HepG2 (cell line): Measurements from ENCODE around the gene PIKFYVE. TPM values are rescaled to one million over a fixed set of nuclear protein-coding genes. Genes with fewer than 3 reads are reported as not detected.

Experiments
- ATAC-seq: fragments of 200-7000 bp; cut with Tn5 transposase; 3 replicates; pipeline ENCODE4 v1.9.1; 2020; ENCODE audit warnings: mild to moderate bottlenecking, moderate library complexity
- BruUV-seq: library from RNA; stranded (reverse); fragments of 400-500 nt; replicated peaks from 2 replicates; lab custom pipeline; 2021; lab: Mats Ljungman, UMichigan
- CTCF ChIA-PET: fragments of 300-600 bp; formaldehyde crosslinking; extraction: SDS; loops from one replicate; lab custom pipeline; 2021; ENCODE audit warnings: low total read pairs, inconsistent platforms, low intra/inter-chr PET ratio; lab: Yijun Ruan, JAX
- POLR2A ChIA-PET: fragments of 350-600 bp; sonication (Branson Sonifier 250); formaldehyde crosslinking; loops from one replicate; lab custom pipeline; 2020; ENCODE audit warnings: antibody characterized with exemption, inconsistent platforms; lab: Yijun Ruan, JAX
- DNase-seq: peaks from one replicate; pipeline ENCODE4 v3.0.0-alpha.2; 2015; ENCODE audit warnings: low spot score
- FAIRE-seq: peaks from 3 replicates; lab custom pipeline; 2011; peaks lifted over from hg19 to GRCh38; lab: Jason Lieb, UNC
- H2AFZ ChIP-seq: one replicate; pipeline ENCODE4 v1.6.1; 2011; ENCODE audit warnings: low read length, inconsistent platforms
- H3K27ac ChIP-seq: fragments of 300-600 bp; 3 replicates; pipeline ENCODE4 v1.8.0; 2011; ENCODE audit warnings: mixed run types, mild to moderate bottlenecking, mixed read lengths, low read length, inconsistent platforms; ENCODE audit not compliant: insufficient read depth; ENCODE audit errors: extremely low read length
- H3K27me3 ChIP-seq, 2 experiments: fragments of 200-600 bp in 1 of 2; 2 replicates in 1 of 2; 3 replicates in 1 of 2; pipeline versions ENCODE4 v1.6.0 to v1.8.0; 2011; ENCODE audit warnings: low read length in 2 of 2, mild to moderate bottlenecking in 2 of 2, moderate library complexity in 2 of 2, inconsistent platforms in 1 of 2; ENCODE audit not compliant: insufficient read depth in 2 of 2, control insufficient read depth in 1 of 2
- H3K36me3 ChIP-seq, 2 experiments: fragments of 200-600 bp in 1 of 2; replicated peaks in 1 of 2; 2 replicates in 1 of 2; 3 replicates in 1 of 2; pipeline versions ENCODE4 v1.5.1 to v1.8.0; 2011; ENCODE audit warnings: low read length in 2 of 2, inconsistent platforms in 1 of 2; ENCODE audit not compliant: insufficient read depth in 2 of 2, control insufficient read depth in 1 of 2
- H3K4me1 ChIP-seq: 2 replicates; pipeline ENCODE4 v1.5.1; 2012; ENCODE audit warnings: low read length, inconsistent platforms; ENCODE audit not compliant: insufficient read depth
- H3K4me2 ChIP-seq: 2 replicates; pipeline ENCODE4 v1.6.0; 2011; ENCODE audit warnings: low read depth, low read length, inconsistent platforms
- H3K4me3 ChIP-seq, 3 experiments: fragments of 200-600 bp in 1 of 3; sonication (generic), shearing (Covaris generic) in 1 of 3; replicated peaks in 1 of 3; 2 replicates each; pipeline ENCODE4 v1.5.1; 2011 to 2016; ENCODE audit warnings: low read length in 3 of 3, inconsistent platforms in 2 of 3, low read depth in 2 of 3, mild to moderate bottlenecking in 2 of 3, control low read depth in 1 of 3, mixed read lengths in 1 of 3; ENCODE audit not compliant: insufficient read depth in 1 of 3
- H3K79me2 ChIP-seq: one replicate; pipeline ENCODE4 v1.6.1; 2011; ENCODE audit warnings: low read length, inconsistent platforms; ENCODE audit not compliant: insufficient read depth
- H3K9ac ChIP-seq: 2 replicates; pipeline ENCODE4 v1.6.0; 2011; ENCODE audit warnings: mild to moderate bottlenecking, low read depth, low read length, inconsistent platforms; ENCODE audit not compliant: insufficient read depth
- H3K9me3 ChIP-seq: 2 replicates; pipeline ENCODE4 v1.5.1; 2012; ENCODE audit warnings: mild to moderate bottlenecking, low read length
- H4K20me1 ChIP-seq: 2 replicates; pipeline ENCODE4 v1.6.0; 2011; ENCODE audit warnings: inconsistent platforms, mild to moderate bottlenecking, low read length, moderate library complexity; ENCODE audit not compliant: insufficient read depth
- BHLHE40 ChIP-seq: IDR thresholded peaks from 2 replicates; pipeline ENCODE4 v1.6.1; 2011; ENCODE audit warnings: low read length, improper control_type of control experiment
- DZIP1 ChIP-seq: sonication (generic); formaldehyde crosslinking; IDR thresholded peaks from 2 replicates; pipeline ENCODE4 v1.5.0; 2020; ENCODE audit warnings: mild to moderate bottlenecking, missing genetic modification reagents
- HMGA1 ChIP-seq: sonication (generic); formaldehyde crosslinking; conservative IDR thresholded peaks from 2 replicates; pipeline ENCODE4 v1.4.0; 2020; ENCODE audit warnings: missing genetic modification reagents
- HMGXB4 ChIP-seq, 2 experiments: sonication (generic) in 1 of 2; formaldehyde crosslinking in 1 of 2; IDR thresholded peaks; 2 replicates each; pipeline versions ENCODE4 v1.4.0 to v1.6.1; 2018 to 2020; ENCODE audit warnings: missing genetic modification reagents in 2 of 2, borderline replicate concordance in 1 of 2, low read depth in 1 of 2, mild to moderate bottlenecking in 1 of 2, missing biosample characterization in 1 of 2
- HOXA3 ChIP-seq: sonication (generic); formaldehyde crosslinking; IDR thresholded peaks from 2 replicates; pipeline ENCODE4 v1.5.0; 2020; ENCODE audit warnings: missing genetic modification reagents
- JDP2 ChIP-seq: sonication (generic); formaldehyde crosslinking; IDR thresholded peaks from 2 replicates; pipeline ENCODE4 v1.8.1; 2022; ENCODE audit warnings: missing genetic modification reagents, borderline replicate concordance
- PITX1 ChIP-seq: sonication (generic); formaldehyde crosslinking; IDR thresholded peaks from 2 replicates; pipeline ENCODE4 v1.5.1; 2020; ENCODE audit warnings: mild to moderate bottlenecking, missing genetic modification reagents
- POLR2A ChIP-seq, 2 experiments: IDR thresholded peaks; 2 replicates each; pipeline ENCODE4 v1.6.1; 2011; ENCODE audit warnings: low read depth in 2 of 2, low read length in 2 of 2, mild to moderate bottlenecking in 1 of 2, moderate library complexity in 1 of 2; ENCODE audit not compliant: insufficient read depth in 1 of 2
- RFXAP ChIP-seq: sonication (generic); formaldehyde crosslinking; IDR thresholded peaks from 2 replicates; pipeline ENCODE4 v1.4.0; 2020; ENCODE audit warnings: missing genetic modification reagents, borderline replicate concordance
- ZBTB1 ChIP-seq: sonication (generic); formaldehyde crosslinking; IDR thresholded peaks from 2 replicates; pipeline ENCODE4 v1.4.0; 2020; ENCODE audit warnings: missing genetic modification reagents, borderline replicate concordance
- ZNF572 ChIP-seq: sonication (generic); formaldehyde crosslinking; IDR thresholded peaks from 2 replicates; pipeline ENCODE4 v1.5.1; 2020; ENCODE audit warnings: mild to moderate bottlenecking, missing genetic modification reagents
- ZNF576 ChIP-seq: sonication (generic); formaldehyde crosslinking; IDR thresholded peaks from 2 replicates; pipeline ENCODE4 v1.4.0; 2020; ENCODE audit warnings: mild to moderate bottlenecking, missing genetic modification reagents
- WGBS: methylation state at CpG from one replicate; pipeline ENCODE4 v1.1.6; 2017; ENCODE audit warnings: low lambda C conversion rate; 5-methylcytosine and 5-hydroxymethylcytosine counted together
- in situ Hi-C: cut with HindIII; loops from 2 replicates; pipeline ENCODE4 v1.10.0; 2017; ENCODE audit warnings: low pct_unique_long_range_greater_than_20kb; ENCODE audit not compliant: extremely low pct_ligation_motif_present
- intact Hi-C: fragments of 100-400 bp; cut with micrococcal nuclease; formaldehyde crosslinking; loops from one replicate; pipeline ENCODE4 v1.10.0; 2022; ENCODE audit not compliant: unreplicated experiment
- polyA plus RNA-seq, 8 experiments: library from polyadenylated mRNA; depleted of rRNA in 3 of 8; stranded (reverse) in 7 of 8; unstranded in 1 of 8; fragments of >200 nt; fragmentation: Illumina TruSeq in 4 of 8; extraction: Trizol in 4 of 8; gene quantifications; 2 replicates each; pipeline versions ENCODE4 v1.2.1 to v1.2.3, GENCODE V29; 2011 to 2016; ENCODE audit warnings: low read depth in 4 of 8, missing spikeins in 1 of 8, mixed read lengths in 1 of 8; ENCODE audit not compliant: insufficient read depth in 1 of 8
- total RNA-seq, 5 experiments: library from RNA; depleted of rRNA; stranded (reverse); fragments of >200 nt; fragmentation: Illumina TruSeq; extraction: Trizol; gene quantifications; 2 replicates each; pipeline ENCODE4 v1.2.3, GENCODE V29; 2016; ENCODE audit warnings: low read depth in 1 of 5

Gene PIKFYVE
- total and polyA plus RNA-seq, 2 of the 13 experiments (the other 11 are each of a cell fraction or from before 2014, with no cell fraction given) = 20.2 to 21.7 TPM

- DNase-seq (no peak), ATAC-seq (no peak), FAIRE-seq (no peak)
- no peaks in the 10 kb centered on the region for H3K9me3 ChIP-seq
- H3K4me3 ChIP-seq = no peak overlapping the region
- 0% methylated on average over 1 of the region's 1 CpG for WGBS
- in situ Hi-C loops (loop anchor here (25.0 kb wide), 1 partner anchor 1788 kb away; no protein-coding TSS in a partner anchor), intact Hi-C loops (no loop called here)
- H3K36me3 ChIP-seq = no peaks in the 10 kb centered on the region
- no peak overlapping the region for H3K27ac ChIP-seq
- H2AFZ ChIP-seq = no peak overlapping the region
- no peaks in the 10 kb centered on the region for H4K20me1 ChIP-seq
- 0 out of 5 replicates have a peak, but pooled peaks cover 0 to 2% of the 10 kb centered on the region in 2 experiments for H3K27me3 ChIP-seq
- H3K79me2 ChIP-seq = no peaks in the 10 kb centered on the region
- H3K9ac ChIP-seq = no peak overlapping the region
- TF ChIP-seq ZNF572 (no peak), DZIP1 (CRISPR knock-in tag) (no peak), RFXAP (CRISPR knock-in tag) (no peak), HMGA1 (CRISPR knock-in tag) (no peak), JDP2 (CRISPR knock-in tag) (no peak), HOXA3 (no peak), ZNF576 (CRISPR knock-in tag) (no peak), BHLHE40 (no peak), POLR2A (IDR thresholded peaks at IDR 0.05; ENCODE audit: insufficient read depth in 1 of 2, low read depth in 2 of 2, low read length in 2 of 2) (no peak), ZBTB1 (CRISPR knock-in tag) (no peak), PITX1 (CRISPR knock-in tag) (no peak), HMGXB4 (CRISPR knock-in tag; IDR thresholded peaks at IDR 0.05; ENCODE audit: borderline replicate concordance in 1 of 2, low read depth in 1 of 2) (no peak)
- no peaks in the 10 kb centered on the region for H3K4me1 ChIP-seq
- ChIA-PET POLR2A (no interaction called here), CTCF (no interaction called here)
- H3K4me2 ChIP-seq = no peak overlapping the region
- BruUV-seq = no TSS peak
Observed at GRCh38 chr2:208399201-208399600, 133.1 kb downstream of the PIKFYVE start.
